PC-3 (cell line): ENCODE results near the gene MCCC1. TPM values are rescaled to one million over a fixed set of nuclear protein-coding genes. Genes with fewer than 3 reads are reported as not detected.

Experiments
- ATAC-seq: fragments of 200-7000 bp; cut with Tn5 transposase; 2 replicates; pipeline ENCODE4 v1.9.1; 2020; ENCODE audit warnings: mild to moderate bottlenecking, moderate library complexity
- BruUV-seq: library from RNA; stranded (reverse); fragments of 400-500 nt; replicated peaks from 2 replicates; lab custom pipeline; 2021; lab: Mats Ljungman, UMichigan
- CTCF ChIA-PET: fragments of 300-600 bp; sonication (Branson Sonifier 250); formaldehyde crosslinking; loops from one replicate; lab custom pipeline; 2022; ENCODE audit warnings: antibody characterized with exemption; lab: Charles Lee
- POLR2A ChIA-PET: fragments of 300-600 bp; sonication (Branson Sonifier 250); formaldehyde crosslinking; loops from one replicate; lab custom pipeline; 2022; ENCODE audit warnings: antibody characterized with exemption; ENCODE audit not compliant: unreplicated experiment; lab: Charles Lee
- DNase-seq: peaks from one replicate; pipeline ENCODE4 v3.0.0-alpha.2; 2015
- H2AFZ ChIP-seq: fragments of 300-600 bp; sonication (generic); 2 replicates; pipeline ENCODE4 v1.6.0; 2016; ENCODE audit warnings: antibody characterized with exemption, low read length
- H3F3A ChIP-seq: fragments of 300-600 bp; sonication (generic); one replicate; pipeline ENCODE4 v1.6.0; 2017; ENCODE audit warnings: antibody characterized with exemption, low read length, control low read depth, mild to moderate bottlenecking; ENCODE audit not compliant: unreplicated experiment
- H3K27ac ChIP-seq: fragments of 300-600 bp; sonication (generic); 2 replicates; pipeline ENCODE4 v1.5.1; 2016; ENCODE audit warnings: mild to moderate bottlenecking, low read length
- H3K27me3 ChIP-seq: fragments of 300-600 bp; sonication (generic); 2 replicates; pipeline ENCODE4 v1.6.1; 2016; ENCODE audit warnings: low read length, mixed read lengths
- H3K36me3 ChIP-seq: fragments of 300-600 bp; sonication (generic); 2 replicates; pipeline ENCODE4 v1.6.1; 2016; ENCODE audit warnings: low read depth, mixed run types, low read length, mixed read lengths
- H3K4me1 ChIP-seq: fragments of 300-600 bp; sonication (generic); 2 replicates; pipeline ENCODE4 v1.5.1; 2016; ENCODE audit warnings: low read length; ENCODE audit not compliant: insufficient read depth
- H3K4me2 ChIP-seq: fragments of 300-600 bp; sonication (generic); 2 replicates; pipeline ENCODE4 v1.6.0; 2016; ENCODE audit warnings: low read length
- H3K4me3 ChIP-seq: fragments of 300-600 bp; sonication (generic); 2 replicates; pipeline ENCODE4 v1.5.1; 2016; ENCODE audit warnings: mild to moderate bottlenecking, low read length, mixed read lengths
- H3K79me2 ChIP-seq: fragments of 300-600 bp; sonication (generic); 2 replicates; pipeline ENCODE4 v1.6.1; 2017; ENCODE audit warnings: low read length, mixed read lengths
- H3K9ac ChIP-seq: fragments of 300-600 bp; sonication (generic); 2 replicates; pipeline ENCODE4 v1.6.0; 2016; ENCODE audit warnings: mild to moderate bottlenecking, low read length
- H3K9me2 ChIP-seq: fragments of 300-600 bp; sonication (generic); replicated peaks from 2 replicates; pipeline ENCODE4 v1.6.1; 2016; ENCODE audit warnings: mixed run types, low read length, mixed read lengths
- H3K9me3 ChIP-seq: fragments of 300-600 bp; sonication (generic); 2 replicates; pipeline ENCODE4 v1.6.1; 2016; ENCODE audit warnings: low read length, mixed read lengths
- H4K20me1 ChIP-seq: fragments of 300-600 bp; sonication (generic); 2 replicates; pipeline ENCODE4 v1.6.1; 2016; ENCODE audit warnings: low read length, mixed read lengths
- CTCF ChIP-seq: fragments of 300-600 bp; sonication (generic); conservative IDR thresholded peaks from 2 replicates; pipeline ENCODE4 v1.5.1; 2017; ENCODE audit warnings: antibody characterized with exemption, low read depth, mild to moderate bottlenecking, low read length
- EZH2 ChIP-seq: fragments of 300-600 bp; sonication (generic); IDR thresholded peaks from one replicate; pipeline ENCODE4 v1.6.1; 2017; ENCODE audit warnings: antibody characterized with exemption, mild to moderate bottlenecking, low read length; ENCODE audit not compliant: unreplicated experiment
- EZH2phosphoT487 ChIP-seq: fragments of 300-600 bp; sonication (generic); IDR thresholded peaks from 2 replicates; pipeline ENCODE4 v1.6.1; 2018; ENCODE audit warnings: mild to moderate bottlenecking, antibody characterized with exemption, low read length, borderline replicate concordance
- intact Hi-C: fragments of 100-400 bp; cut with micrococcal nuclease; formaldehyde crosslinking; loops from 2 replicates; pipeline ENCODE4 v1.9.0; 2023
- total RNA-seq: library from RNA; depleted of rRNA; stranded (reverse); fragments of >200 nt; gene quantifications from 2 replicates; pipeline ENCODE4 v1.2.3, GENCODE V29; 2014

Gene MCCC1
- total RNA-seq, 1 experiment from 2014 or later: 18.5 TPM

- no peak overlapping the region for H2AFZ ChIP-seq
- peaks cover 43% of the 10 kb centered on the region for H3K4me1 ChIP-seq
- no peaks in the 10 kb centered on the region for H3K9me3 ChIP-seq
- POLR2A ChIA-PET: interaction anchor here (0.6 kb wide), 1 partner anchor 688 kb away, joined by 3 read pairs; no protein-coding TSS in a partner anchor
- DNase-seq (no peak), ATAC-seq (no peak)
- CTCF ChIA-PET: no interaction called here
- peaks cover 95% of the 10 kb centered on the region for H3K79me2 ChIP-seq
- H4K20me1 ChIP-seq: no peaks in the 10 kb centered on the region
- BruUV-seq: no TSS peak
- H3K36me3 ChIP-seq: no peaks in the 10 kb centered on the region
- no peaks in the 10 kb centered on the region for H3K27me3 ChIP-seq
- peak overlapping the region; percentile 53 for H3K4me2 ChIP-seq
- no peaks in the 10 kb centered on the region for H3F3A ChIP-seq
- no peaks in the 10 kb centered on the region for H3K9me2 ChIP-seq
- 0 out of 2 replicates have a peak overlapping the region, but pooled peaks have one; percentile 10 for H3K4me3 ChIP-seq
- H3K9ac ChIP-seq: peak overlapping the region; percentile 42
- H3K27ac ChIP-seq: peak overlapping the region; percentile 71
- TF ChIP-seq EZH2phosphoT487: no peak
- TF ChIP-seq EZH2: no peak
- TF ChIP-seq CTCF: no peak
- intact Hi-C loops: loop anchor here (5.0 kb wide), 3 partner anchors 63 to 152 kb away; partner anchors contain the start of gene MCCC1
Observed at GRCh38 chr3:182969853-182970252, 129.4 kb downstream of the MCCC1 start.

- CTCF ChIA-PET: no interaction called here
Observed at GRCh38 chr3:182969277-182969676, 130.0 kb downstream of the MCCC1 start.

More at GRCh38 chr3:182969277-182969676, 130.0 kb downstream of the MCCC1 start:
- no peaks in the 10 kb centered on the region; the same call in 1 of the 2 replicates for H3K36me3 ChIP-seq
- H3K79me2 ChIP-seq: peaks cover 93% of the 10 kb centered on the region
- peak overlapping the region; percentile 53 for H3K4me2 ChIP-seq
- POLR2A ChIA-PET: interaction anchor here (0.6 kb wide), 1 partner anchor 689 kb away, joined by 3 read pairs; no protein-coding TSS in a partner anchor
- H3K27ac ChIP-seq: peak overlapping the region; percentile 71
- H3K9ac ChIP-seq: peak overlapping the region; percentile 42
- intact Hi-C loops: loop anchor here (5.0 kb wide), 3 partner anchors 62 to 153 kb away; partner anchors contain the start of gene MCCC1
- TF ChIP-seq CTCF (no peak), EZH2 (no peak), EZH2phosphoT487 (no peak)
- ATAC-seq (peak; percentile 75), DNase-seq (peak; percentile 73)
- no TSS peak for BruUV-seq
- no peaks in the 10 kb centered on the region for H4K20me1 ChIP-seq
- H3K4me3 ChIP-seq: 0 out of 2 replicates have a peak overlapping the region, but pooled peaks have one; percentile 10
- H3K27me3 ChIP-seq: no peaks in the 10 kb centered on the region
- no peaks in the 10 kb centered on the region for H3K9me2 ChIP-seq
- no peaks in the 10 kb centered on the region for H3K9me3 ChIP-seq
- no peaks in the 10 kb centered on the region for H3F3A ChIP-seq
- no peak overlapping the region for H2AFZ ChIP-seq
- H3K4me1 ChIP-seq: peaks cover 43% of the 10 kb centered on the region
